ENCODE measurements around the gene RYR2. TPM values are rescaled to one million over a fixed set of nuclear protein-coding genes. Genes with fewer than 3 reads are reported as not detected.
A peak's percentile ranks its signal among the peaks of the same experiment; 100 is the strongest.

Gene RYR2
- total RNA-seq, 2 experiments from 2014 or later, result not detected

GRCh38 chr1:237384213-237384612, 342.2 kb downstream of the RYR2 start:
- Mint-ChIP-seq H3K27ac (no peak overlapping the region), H3K36me3 (no peaks in the 10 kb centered on the region), H3K4me1 (no peaks in the 10 kb centered on the region), H3K4me3 (no peak overlapping the region), H3K9me3 (no peaks in the 10 kb centered on the region), H3K27me3 (no peaks in the 10 kb centered on the region)
- POLR2A ChIA-PET, result no interaction called here
- ATAC-seq (ENCODE audit: low read depth) (no peak), DNase-seq (no peak)

GRCh38 chr1:237386362-237387143, 344.6 kb downstream of the RYR2 start:
- POLR2A ChIA-PET, result no interaction called here
- no peak for ATAC-seq (ENCODE audit: low read depth)
- Mint-ChIP-seq H3K9me3 (no peaks in the 10 kb centered on the region), H3K27me3 (no peaks in the 10 kb centered on the region), H3K27ac (no peak overlapping the region), H3K4me3 (no peak overlapping the region), H3K36me3 (no peaks in the 10 kb centered on the region), H3K4me1 (no peaks in the 10 kb centered on the region)
- no peak for DNase-seq

GRCh38 chr1:237387144-237387505, 345.1 kb downstream of the RYR2 start:
- H3K27ac Mint-ChIP-seq, result no peak overlapping the region
- H3K4me3 Mint-ChIP-seq, result no peak overlapping the region
- H3K36me3 Mint-ChIP-seq, result no peaks in the 10 kb centered on the region
- H3K27me3 Mint-ChIP-seq, result no peaks in the 10 kb centered on the region
- DNase-seq (no peak), ATAC-seq (ENCODE audit: low read depth) (no peak)
- no peaks in the 10 kb centered on the region for H3K4me1 Mint-ChIP-seq
- no peaks in the 10 kb centered on the region for H3K9me3 Mint-ChIP-seq
- POLR2A ChIA-PET, result no interaction called here

- peaks cover 2% of the 10 kb centered on the region for H3K9me3 Mint-ChIP-seq
Observed at GRCh38 chr1:237390823-237391222, 348.8 kb downstream of the RYR2 start.

GRCh38 chr1:237393632-237394031, 351.6 kb downstream of the RYR2 start:
- POLR2A ChIA-PET, result no interaction called here
- ATAC-seq (ENCODE audit: low read depth) (no peak), DNase-seq (no peak)
- Mint-ChIP-seq H3K36me3 (no peaks in the 10 kb centered on the region), H3K4me1 (no peaks in the 10 kb centered on the region), H3K27me3 (no peaks in the 10 kb centered on the region), H3K9me3 (peaks cover 5% of the 10 kb centered on the region), H3K27ac (no peak overlapping the region), H3K4me3 (no peak overlapping the region)

More at GRCh38 chr1:237390823-237391222, 348.8 kb downstream of the RYR2 start:
- H3K4me1 Mint-ChIP-seq, result no peaks in the 10 kb centered on the region
- no peaks in the 10 kb centered on the region for H3K27me3 Mint-ChIP-seq
- no peak for DNase-seq
- no peak overlapping the region for H3K27ac Mint-ChIP-seq
- no peak for ATAC-seq (ENCODE audit: low read depth)
- POLR2A ChIA-PET, result no interaction called here
- no peaks in the 10 kb centered on the region for H3K36me3 Mint-ChIP-seq
- no peak overlapping the region for H3K4me3 Mint-ChIP-seq

- H3K4me1 Mint-ChIP-seq, result no peaks in the 10 kb centered on the region
- H3K27me3 Mint-ChIP-seq, result no peaks in the 10 kb centered on the region
- H3K27ac Mint-ChIP-seq, result no peak overlapping the region
- H3K4me3 Mint-ChIP-seq, result no peak overlapping the region
- H3K9me3 Mint-ChIP-seq, result peaks cover 5% of the 10 kb centered on the region
- no peak for ATAC-seq (ENCODE audit: low read depth)
- POLR2A ChIA-PET, result no interaction called here
- no peaks in the 10 kb centered on the region for H3K36me3 Mint-ChIP-seq
- DNase-seq, result no peak
Observed at GRCh38 chr1:237394281-237394680, 352.3 kb downstream of the RYR2 start.

- Mint-ChIP-seq H3K36me3 (no peaks in the 10 kb centered on the region), H3K27me3 (no peaks in the 10 kb centered on the region), H3K9me3 (peaks cover 5% of the 10 kb centered on the region), H3K27ac (no peak overlapping the region), H3K4me3 (no peak overlapping the region), H3K4me1 (no peaks in the 10 kb centered on the region)
- POLR2A ChIA-PET, result no interaction called here
- DNase-seq (no peak), ATAC-seq (ENCODE audit: low read depth) (no peak)
Observed at GRCh38 chr1:237396426-237396825, 354.4 kb downstream of the RYR2 start.

GRCh38 chr1:237398751-237399150, 356.8 kb downstream of the RYR2 start:
- DNase-seq (no peak), ATAC-seq (ENCODE audit: low read depth) (no peak)
- POLR2A ChIA-PET, result no interaction called here
- H3K36me3 Mint-ChIP-seq, result no peaks in the 10 kb centered on the region
- H3K9me3 Mint-ChIP-seq, result peaks cover 5% of the 10 kb centered on the region
- no peak overlapping the region for H3K4me3 Mint-ChIP-seq
- no peaks in the 10 kb centered on the region for H3K27me3 Mint-ChIP-seq
- H3K27ac Mint-ChIP-seq, result no peak overlapping the region
- H3K4me1 Mint-ChIP-seq, result no peaks in the 10 kb centered on the region

GRCh38 chr1:237405912-237406311, 363.9 kb downstream of the RYR2 start:
- H3K4me1 Mint-ChIP-seq, result no peaks in the 10 kb centered on the region
- H3K27ac Mint-ChIP-seq, result no peak overlapping the region
- no peaks in the 10 kb centered on the region for H3K27me3 Mint-ChIP-seq
- ATAC-seq (ENCODE audit: low read depth), result no peak
- POLR2A ChIA-PET, result no interaction called here
- DNase-seq, result no peak
- H3K4me3 Mint-ChIP-seq, result no peak overlapping the region
- H3K36me3 Mint-ChIP-seq, result no peaks in the 10 kb centered on the region
- peaks cover 3% of the 10 kb centered on the region for H3K9me3 Mint-ChIP-seq

GRCh38 chr1:237411621-237412020, 369.6 kb downstream of the RYR2 start:
- Mint-ChIP-seq H3K27me3 (no peaks in the 10 kb centered on the region), H3K4me3 (no peak overlapping the region), H3K4me1 (peaks cover 3% of the 10 kb centered on the region), H3K27ac (peak overlapping the region; percentile 22), H3K36me3 (no peaks in the 10 kb centered on the region), H3K9me3 (peaks cover 1% of the 10 kb centered on the region)
- DNase-seq (no peak), ATAC-seq (ENCODE audit: low read depth) (peak; percentile 78)
- POLR2A ChIA-PET, result no interaction called here

- ATAC-seq (ENCODE audit: low read depth), result no peak
- no peak overlapping the region for H3K4me3 Mint-ChIP-seq
- H3K36me3 Mint-ChIP-seq, result no peaks in the 10 kb centered on the region
- POLR2A ChIA-PET, result no interaction called here
- no peaks in the 10 kb centered on the region for H3K4me1 Mint-ChIP-seq
- no peaks in the 10 kb centered on the region for H3K27me3 Mint-ChIP-seq
- no peak overlapping the region for H3K27ac Mint-ChIP-seq
- no peaks in the 10 kb centered on the region for H3K9me3 Mint-ChIP-seq
- no peak for DNase-seq
Observed at GRCh38 chr1:237416924-237417655, 375.1 kb downstream of the RYR2 start.

- no peak for DNase-seq
- no peaks in the 10 kb centered on the region for H3K9me3 Mint-ChIP-seq
- H3K36me3 Mint-ChIP-seq, result no peaks in the 10 kb centered on the region
- POLR2A ChIA-PET, result no interaction called here
- H3K27ac Mint-ChIP-seq, result no peak overlapping the region
- ATAC-seq (ENCODE audit: low read depth), result no peak
- no peaks in the 10 kb centered on the region for H3K4me1 Mint-ChIP-seq
- no peaks in the 10 kb centered on the region for H3K27me3 Mint-ChIP-seq
- H3K4me3 Mint-ChIP-seq, result no peak overlapping the region
Observed at GRCh38 chr1:237428809-237429208, 386.8 kb downstream of the RYR2 start.

GRCh38 chr1:237429252-237429651, 387.3 kb downstream of the RYR2 start:
- DNase-seq (no peak), ATAC-seq (ENCODE audit: low read depth) (no peak)
- Mint-ChIP-seq H3K27me3 (no peaks in the 10 kb centered on the region), H3K4me3 (no peak overlapping the region), H3K36me3 (no peaks in the 10 kb centered on the region), H3K27ac (no peak overlapping the region), H3K4me1 (no peaks in the 10 kb centered on the region), H3K9me3 (no peaks in the 10 kb centered on the region)
- POLR2A ChIA-PET, result no interaction called here

- Mint-ChIP-seq H3K27ac (no peak overlapping the region), H3K4me1 (no peaks in the 10 kb centered on the region), H3K36me3 (no peaks in the 10 kb centered on the region), H3K27me3 (no peaks in the 10 kb centered on the region), H3K4me3 (no peak overlapping the region), H3K9me3 (no peaks in the 10 kb centered on the region)
- no peak for ATAC-seq (ENCODE audit: low read depth)
- DNase-seq, result no peak
- POLR2A ChIA-PET, result no interaction called here
Observed at GRCh38 chr1:237431448-237431847, 389.5 kb downstream of the RYR2 start.

All from activated naive CD8-positive, alpha-beta T cell treated with anti-CD3 and anti-CD28 coated beads, Interleukin-2, amount 10 ng/mL, durations not matched to agents 7 days and 5 days (primary cell).